Measurements from ENCODE around the gene PCSK2.
"Not testable (repeated sequence)": the region's sequence is repeated elsewhere in the genome, so short reads cannot be mapped to it uniquely, and the experiment has no call there.

The PCSK2 gene

GRCh38 chr20:17226410-17227218 lies at the start of gene PCSK2:
Gene PCSK2 (plus strand): TSS chr20:17227040. CDS start chr20:17227306, 266 bp downstream.
- peak; percentile 7 for DNase-seq (ENCODE audit: low read depth)
- peak within 1 kb of the TSS; percentile 39 for H3K4me3 ChIP-seq (ENCODE audit: low read depth, low read length)

DNA sequence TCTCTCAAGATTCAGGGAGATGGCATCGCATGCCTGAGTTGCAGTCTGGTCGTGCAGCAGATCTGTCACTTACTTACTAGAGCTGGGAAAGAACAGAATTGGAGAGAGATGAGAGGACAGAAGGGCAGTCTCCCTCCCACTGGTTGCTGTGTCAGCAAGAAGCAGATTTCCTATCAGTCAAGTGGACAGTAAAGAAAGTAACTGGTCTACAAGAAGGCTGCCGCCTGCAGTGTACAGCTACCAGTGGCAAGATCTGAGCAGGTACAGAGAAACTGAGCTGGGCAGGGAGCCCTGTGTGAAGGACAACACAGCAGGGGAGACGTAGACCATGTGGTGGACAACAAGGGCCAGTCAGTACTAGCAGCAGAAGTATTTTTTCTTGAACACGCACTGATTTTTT lies 49.5 kb upstream of the PCSK2 start:
- H3K4me3 ChIP-seq (ENCODE audit: low read depth, low read length): no peak overlapping the region
- no peak for DNase-seq (ENCODE audit: low read depth)

DNA sequence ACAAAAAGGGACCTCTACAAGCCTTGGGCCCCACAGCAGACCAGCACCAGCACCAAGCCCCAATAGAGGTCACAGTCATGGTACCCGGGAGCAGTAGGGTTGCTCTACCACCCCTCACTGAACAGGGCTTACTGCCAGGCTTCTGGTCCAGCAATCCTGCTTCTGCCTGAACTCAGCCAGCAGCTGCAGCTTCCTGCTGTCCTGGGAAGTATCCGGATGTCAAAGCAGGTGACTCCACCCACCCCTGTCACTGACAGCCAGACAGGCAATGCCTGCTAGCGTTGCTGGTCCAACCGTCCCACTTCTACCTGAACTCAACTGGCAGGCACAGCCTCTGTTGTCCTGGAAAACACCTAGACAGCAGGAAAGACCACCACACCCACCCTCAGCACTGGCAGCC lies 47.0 kb upstream of the PCSK2 start:
- H3K4me3 ChIP-seq (ENCODE audit: low read depth, low read length): no peak overlapping the region
- DNase-seq (ENCODE audit: low read depth): no peak

GRCh38 chr20:17189976-17190695 lies 36.7 kb upstream of the PCSK2 start:
- no peak for DNase-seq (ENCODE audit: low read depth)
- H3K4me3 ChIP-seq (ENCODE audit: low read depth, low read length): no peak overlapping the region

DNA sequence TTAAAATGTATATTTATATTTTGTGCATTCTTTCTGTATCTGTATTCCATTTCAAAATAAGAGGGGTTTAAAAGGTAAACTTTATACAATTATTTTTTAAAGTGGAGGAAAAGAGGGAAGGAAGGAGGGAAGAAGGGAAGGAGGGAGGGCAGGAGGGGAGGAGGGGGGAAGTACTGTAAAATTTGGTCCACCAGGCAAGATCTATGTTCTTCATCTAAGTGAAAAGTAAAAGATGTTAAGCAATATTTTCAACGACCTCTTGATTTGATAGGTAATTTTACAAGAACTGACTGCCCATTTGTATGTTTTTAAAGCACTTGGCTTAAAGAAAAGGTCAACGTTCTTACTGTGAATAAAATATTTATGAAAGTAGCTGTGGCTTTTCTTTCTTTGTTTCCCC lies 29.8 kb upstream of the PCSK2 start:
- H3K4me3 ChIP-seq (ENCODE audit: low read depth, low read length): no peak overlapping the region
- no peak for DNase-seq (ENCODE audit: low read depth)

- no peak for DNase-seq (ENCODE audit: low read depth)
- no peak overlapping the region for H3K4me3 ChIP-seq (ENCODE audit: low read depth, low read length)
These were observed 24.8 kb upstream of the PCSK2 start for GRCh38 chr20:17202030-17202429.

DNA sequence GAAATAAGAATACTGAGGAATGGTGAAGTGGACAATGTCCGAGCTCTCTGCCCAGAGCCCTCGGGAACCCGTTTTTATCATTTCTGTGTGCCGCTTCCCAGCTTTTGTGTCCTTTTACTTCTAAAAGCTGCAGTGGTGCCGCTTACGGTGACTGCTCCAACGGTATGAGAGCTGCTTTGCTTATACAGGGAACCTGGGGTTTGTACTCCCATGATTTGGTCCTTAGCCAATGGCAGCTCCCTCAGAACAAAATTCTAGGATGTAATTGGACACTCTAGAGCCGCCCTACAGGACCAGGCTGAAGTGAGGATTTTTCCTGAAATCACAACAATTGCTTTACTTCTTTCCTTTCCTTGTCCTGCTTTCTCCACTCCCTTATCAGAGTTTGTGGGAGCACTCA lies 24.2 kb upstream of the PCSK2 start:
- no peak overlapping the region for H3K4me3 ChIP-seq (ENCODE audit: low read depth, low read length)
- DNase-seq (ENCODE audit: low read depth): no peak

- no peak overlapping the region for H3K4me3 ChIP-seq (ENCODE audit: low read depth, low read length)
- no peak for DNase-seq (ENCODE audit: low read depth)
These were observed 21.6 kb upstream of the PCSK2 start for GRCh38 chr20:17205084-17205813.

DNA sequence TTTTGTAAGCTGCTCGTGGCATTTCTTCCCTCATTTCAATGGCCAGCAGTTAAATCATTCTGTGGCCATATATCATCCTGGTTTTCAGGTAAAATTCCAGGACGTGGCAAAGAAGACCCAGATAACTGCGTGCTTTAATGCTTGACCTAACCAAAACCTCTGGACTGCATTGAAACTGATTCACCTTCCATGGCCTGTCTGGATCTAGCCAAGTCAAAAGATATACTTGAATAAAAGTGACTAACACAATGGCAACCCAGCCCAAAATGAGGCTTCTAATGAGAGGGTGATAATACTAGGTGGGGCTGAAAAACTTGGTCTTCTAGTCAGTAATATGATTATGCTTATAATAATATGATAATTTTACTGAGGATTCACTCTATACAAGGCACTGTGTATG lies 16.5 kb upstream of the PCSK2 start:
- DNase-seq (ENCODE audit: low read depth): no peak
- H3K4me3 ChIP-seq (ENCODE audit: low read depth, low read length): no peak overlapping the region

DNA sequence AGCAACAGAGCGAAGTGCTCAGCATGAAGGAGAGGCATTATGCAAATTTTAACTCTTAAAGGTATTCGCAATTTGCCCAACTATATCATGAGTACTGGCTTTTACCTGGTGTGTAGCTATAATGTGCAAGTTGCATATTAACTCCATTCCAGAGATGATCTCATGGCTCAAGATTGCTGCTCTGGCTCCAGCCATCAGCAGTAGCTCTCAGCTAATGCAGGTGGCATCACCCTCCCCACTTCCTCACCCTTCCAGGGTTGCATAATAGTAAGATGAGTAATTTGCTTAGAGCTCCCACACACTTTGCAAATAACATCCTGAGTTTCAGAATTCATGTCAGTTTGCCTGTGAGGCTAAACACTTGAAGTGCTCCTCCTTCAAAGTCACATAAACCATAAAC lies 15.9 kb upstream of the PCSK2 start:
- no peak overlapping the region for H3K4me3 ChIP-seq (ENCODE audit: low read depth, low read length)
- no peak for DNase-seq (ENCODE audit: low read depth)

- H3K4me3 ChIP-seq (ENCODE audit: low read depth, low read length): no peak overlapping the region
- DNase-seq (ENCODE audit: low read depth): no peak
These were observed 11.7 kb upstream of the PCSK2 start for GRCh38 chr20:17215167-17215566.

DNA sequence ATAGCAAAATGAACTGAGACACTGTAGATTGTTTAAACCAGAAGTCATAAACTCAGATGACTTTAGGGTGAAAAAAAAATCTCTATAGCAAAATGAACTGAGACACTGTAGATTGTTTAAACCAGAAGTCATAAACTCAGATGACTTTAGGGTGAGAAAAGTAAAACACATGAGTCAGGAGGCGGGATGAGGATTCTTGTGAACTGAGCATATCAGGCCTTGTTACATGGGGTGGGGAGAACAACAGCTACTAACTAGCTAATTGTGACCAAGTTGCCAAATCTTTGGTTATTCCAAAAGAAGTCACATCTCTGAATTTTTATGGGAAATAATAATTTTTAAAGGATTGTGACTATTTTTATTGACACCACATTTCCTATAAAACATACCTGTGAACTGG lies 7.0 kb upstream of the PCSK2 start:
- not testable (repeated sequence) for H3K4me3 ChIP-seq (ENCODE audit: low read depth, low read length); DNase-seq (ENCODE audit: low read depth)

DNA sequence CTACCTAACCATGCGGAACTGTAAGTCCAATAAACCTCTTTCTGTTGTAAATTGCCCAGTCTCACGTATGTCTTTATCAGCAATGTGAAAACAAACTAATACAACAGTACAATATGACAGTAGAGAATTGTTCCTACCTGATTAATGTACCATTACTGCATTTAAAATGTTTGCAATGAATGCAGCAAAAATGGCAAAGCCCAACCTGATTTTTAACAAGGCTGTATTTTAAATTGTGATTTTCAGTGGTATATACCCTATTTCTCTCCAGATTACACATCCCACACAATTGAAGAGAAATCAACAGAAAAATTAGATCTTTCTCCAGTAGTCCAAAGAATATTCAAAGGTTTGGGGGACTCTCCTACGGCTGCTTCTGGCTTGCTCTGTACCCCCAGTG lies 3.3 kb upstream of the PCSK2 start:
- no peak overlapping the region for H3K4me3 ChIP-seq (ENCODE audit: low read depth, low read length)
- DNase-seq (ENCODE audit: low read depth): no peak

- no peak for DNase-seq (ENCODE audit: low read depth)
- H3K4me3 ChIP-seq (ENCODE audit: low read depth, low read length): peak overlapping the region; percentile 39
These were observed 910 bp upstream of the PCSK2 start for GRCh38 chr20:17225851-17226409.

DNA sequence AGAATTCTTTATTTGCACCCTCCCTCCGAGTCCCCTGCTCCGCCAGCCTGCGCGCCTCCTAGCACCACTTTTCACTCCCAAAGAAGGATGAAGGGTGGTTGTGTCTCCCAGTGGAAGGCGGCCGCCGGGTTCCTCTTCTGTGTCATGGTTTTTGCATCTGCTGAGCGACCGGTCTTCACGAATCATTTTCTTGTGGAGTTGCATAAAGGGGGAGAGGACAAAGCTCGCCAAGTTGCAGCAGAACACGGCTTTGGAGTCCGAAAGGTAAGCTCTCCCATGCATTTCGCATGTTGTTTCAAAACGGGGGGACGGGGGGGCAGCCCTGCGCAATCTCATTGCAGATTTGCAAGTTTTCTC lies 357 bp downstream of the PCSK2 start:
- DNase-seq (ENCODE audit: low read depth): no peak
- H3K4me3 ChIP-seq (ENCODE audit: low read depth, low read length): peak overlapping the region; percentile 24

GRCh38 chr20:17227669-17228623 lies 1.1 kb downstream of the PCSK2 start:
- DNase-seq (ENCODE audit: low read depth): no peak
- no peak overlapping the region for H3K4me3 ChIP-seq (ENCODE audit: low read depth, low read length)

DNA sequence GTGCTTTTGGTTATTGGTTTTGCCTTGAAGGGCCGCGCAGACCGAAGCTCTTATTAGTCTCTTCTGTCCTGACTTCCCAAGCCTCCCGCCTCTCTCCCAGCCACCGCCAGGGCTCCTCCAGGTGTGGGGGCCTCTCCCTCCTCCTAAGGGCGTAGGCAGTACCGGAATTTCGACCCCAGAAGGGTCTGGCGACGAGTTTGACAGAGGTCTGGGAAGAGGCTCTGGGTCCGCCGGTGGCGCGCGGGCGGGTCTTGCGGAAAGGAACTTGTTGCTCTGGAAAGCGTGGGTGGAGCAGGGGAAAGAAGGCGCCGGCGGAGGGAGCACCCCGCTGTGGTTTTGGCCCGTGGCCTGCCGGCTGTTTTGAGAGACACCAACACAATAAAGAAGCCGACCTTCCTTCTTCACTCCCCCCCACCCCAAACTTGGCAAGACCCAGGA lies 1.8 kb downstream of the PCSK2 start:
- H3K4me3 ChIP-seq (ENCODE audit: low read depth, low read length): no peak overlapping the region
- DNase-seq (ENCODE audit: low read depth): no peak

DNA sequence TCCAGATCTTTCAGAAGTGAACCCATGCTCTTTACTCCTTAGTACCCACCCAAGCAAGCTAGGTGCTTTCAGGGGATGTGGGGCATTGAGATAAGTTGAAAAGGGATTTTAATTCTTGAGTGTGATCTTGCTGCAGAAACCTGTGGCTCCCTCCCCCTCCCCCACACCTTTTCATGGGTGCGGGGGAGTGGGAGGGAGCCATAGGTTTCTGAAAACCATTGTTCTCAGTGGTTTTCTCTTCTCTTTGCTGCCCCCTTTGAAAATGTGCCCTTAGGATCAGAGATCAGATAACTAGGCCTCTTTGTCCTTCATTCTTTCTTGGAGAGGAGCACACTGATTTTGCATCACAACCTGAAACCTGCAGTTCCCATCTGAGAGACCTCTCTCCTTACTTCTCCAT lies 2.4 kb downstream of the PCSK2 start:
- DNase-seq (ENCODE audit: low read depth): no peak
- H3K4me3 ChIP-seq (ENCODE audit: low read depth, low read length): no peak overlapping the region

DNA sequence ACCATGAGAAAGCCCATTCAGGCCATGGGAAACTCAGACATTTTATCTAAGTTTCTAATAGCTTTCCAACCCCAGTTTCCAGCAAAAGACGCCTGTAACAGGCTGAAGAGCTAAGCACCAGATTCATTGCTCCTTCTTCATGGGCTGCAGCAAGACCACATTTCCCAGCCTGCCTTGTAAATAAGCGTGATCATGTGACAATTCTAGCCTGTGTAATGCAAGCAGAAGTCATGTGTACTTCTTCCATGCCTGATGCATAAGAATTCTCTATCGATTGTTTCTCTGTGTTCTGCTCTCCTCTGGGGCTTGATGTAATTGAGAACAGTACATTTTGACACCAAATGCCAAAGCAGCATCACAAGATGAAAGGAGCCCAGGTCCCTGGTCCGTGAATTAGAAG lies 6.8 kb downstream of the PCSK2 start:
- H3K4me3 ChIP-seq (ENCODE audit: low read depth, low read length): no peak overlapping the region
- DNase-seq (ENCODE audit: low read depth): no peak
